GM12873 (cell line): ENCODE results near the gene FRMD4A.

Source experiments
- CTCF ChIP-seq: IDR thresholded peaks from 2 replicates; pipeline ENCODE4 v1.5.1; 2012; ENCODE audit warnings: low read depth, mild to moderate bottlenecking, moderate library complexity, low read length, control low read depth; ENCODE audit not compliant: insufficient read depth; ENCODE audit errors: missing control alignments

The FRMD4A gene

GRCh38 chr10:14360515-14360914 lies 29.8 kb upstream of the FRMD4A start:
- TF ChIP-seq CTCF = no peak

GRCh38 chr10:14358886-14359573 lies 28.3 kb upstream of the FRMD4A start:
- no peak for TF ChIP-seq CTCF

GRCh38 chr10:14356921-14357320 lies 26.2 kb upstream of the FRMD4A start:
- TF ChIP-seq CTCF = no peak

GRCh38 chr10:14355750-14356149 lies 25.0 kb upstream of the FRMD4A start:
- TF ChIP-seq CTCF = no peak

- TF ChIP-seq CTCF = no peak
Measured at GRCh38 chr10:14353291-14353913, 22.7 kb upstream of the FRMD4A start.

GRCh38 chr10:14350006-14350405 lies 19.3 kb upstream of the FRMD4A start:
- TF ChIP-seq CTCF = no peak

GRCh38 chr10:14349081-14349480 lies 18.4 kb upstream of the FRMD4A start:
- no peak for TF ChIP-seq CTCF
